ENCODE results near the gene GRID1.

- TF ChIP-seq CTCF (IDR thresholded peaks at IDR 0.05), result no peak
- no peak for TF ChIP-seq POLR2AphosphoS5 (IDR thresholded peaks at IDR 0.05)
- TF ChIP-seq POLR2A (IDR thresholded peaks at IDR 0.05), result no peak
These were observed 336.3 kb downstream of the GRID1 start for GRCh38 chr10:86030312-86030711.
